ELF-1 (cell line): ENCODE data around the gene HRH2.
"Not testable (repeated sequence)": the region's sequence is repeated elsewhere in the genome, so short reads cannot be mapped to it uniquely, and the experiment has no call there.

Source experiments
- DNase-seq: peaks from one replicate; pipeline ENCODE4 v3.0.0-alpha.2; 2016; ENCODE audit warnings: low read depth, low spot score

Gene HRH2

DNA sequence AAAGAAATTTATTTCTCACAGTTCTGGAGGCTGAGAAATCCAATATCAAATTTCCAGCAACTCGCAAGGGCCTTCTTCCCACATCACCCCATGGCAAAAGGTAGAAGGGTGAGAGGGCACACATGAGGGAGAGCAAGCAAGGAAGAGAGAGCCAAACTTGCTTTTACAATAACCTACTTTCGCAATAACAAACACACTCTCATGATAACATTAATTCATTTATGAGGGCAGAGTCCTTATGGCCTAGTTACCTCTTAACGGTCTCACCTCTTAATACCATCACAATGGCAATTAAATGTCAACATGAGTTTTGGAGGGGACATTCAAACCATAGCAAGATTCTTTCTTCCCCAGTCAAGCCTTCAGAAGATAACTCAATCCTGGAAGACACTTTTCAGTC is 11.6 kb upstream of the HRH2 start:
- DNase-seq, result no peak

DNA sequence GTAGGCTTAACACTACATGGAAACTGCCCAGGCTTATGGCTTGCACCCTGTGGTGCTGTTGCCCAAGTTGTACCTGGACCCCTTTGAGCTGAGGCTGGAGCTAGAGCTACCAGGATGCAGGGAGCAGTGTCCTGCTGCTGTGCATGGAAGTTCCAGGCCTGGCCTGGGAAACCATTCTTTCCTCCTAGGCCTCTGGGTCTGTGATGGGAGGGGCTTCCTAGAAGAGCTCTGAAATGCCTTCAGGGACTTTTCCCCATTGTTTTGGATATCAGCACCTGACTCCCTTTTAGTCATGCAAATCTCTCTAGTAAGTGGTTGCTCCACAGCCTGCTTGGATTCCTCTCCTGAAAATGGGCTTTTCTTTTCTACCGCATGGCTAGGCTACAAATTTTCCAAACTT is 7.9 kb upstream of the HRH2 start:
- peak; percentile 57 for DNase-seq

DNA sequence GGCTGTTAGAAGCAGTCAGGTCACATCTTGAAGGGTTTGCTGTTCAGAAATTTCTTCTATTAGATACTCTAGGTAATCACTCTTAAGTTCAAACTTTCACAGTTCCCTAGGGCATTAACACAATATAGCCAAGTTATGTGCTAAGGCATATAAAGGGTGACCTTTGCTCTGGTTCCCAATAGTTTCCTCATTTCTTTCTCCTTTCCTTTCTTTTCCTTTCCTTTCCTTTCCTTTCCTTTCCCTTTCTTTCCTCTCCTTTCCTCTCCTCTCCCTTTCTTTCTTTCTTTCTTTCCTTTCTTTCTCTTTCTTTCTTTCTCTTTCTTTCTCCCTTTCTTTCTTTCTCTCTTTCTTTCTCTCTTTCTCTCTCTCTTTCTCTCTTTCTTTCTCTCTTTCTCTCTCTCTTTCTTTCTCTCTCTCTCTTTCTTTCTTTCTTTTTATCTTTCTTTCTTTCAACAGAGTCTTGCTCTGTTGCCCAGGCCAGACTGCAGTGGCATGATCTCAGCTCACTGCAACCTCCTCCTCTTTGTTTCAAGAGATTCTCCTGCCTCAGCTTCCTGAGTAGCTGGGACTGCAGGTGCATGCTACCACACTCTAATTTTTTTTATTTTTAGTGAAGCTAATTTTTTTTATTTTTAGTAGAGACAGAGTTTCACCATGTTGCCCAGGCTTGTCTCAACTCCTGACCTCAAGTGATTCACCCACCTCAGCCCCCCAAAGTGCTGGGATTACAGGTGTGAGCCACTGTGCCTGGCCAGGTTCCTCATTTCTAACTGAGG is 7.3 kb upstream of the HRH2 start:
- DNase-seq, result not testable (repeated sequence)

DNA sequence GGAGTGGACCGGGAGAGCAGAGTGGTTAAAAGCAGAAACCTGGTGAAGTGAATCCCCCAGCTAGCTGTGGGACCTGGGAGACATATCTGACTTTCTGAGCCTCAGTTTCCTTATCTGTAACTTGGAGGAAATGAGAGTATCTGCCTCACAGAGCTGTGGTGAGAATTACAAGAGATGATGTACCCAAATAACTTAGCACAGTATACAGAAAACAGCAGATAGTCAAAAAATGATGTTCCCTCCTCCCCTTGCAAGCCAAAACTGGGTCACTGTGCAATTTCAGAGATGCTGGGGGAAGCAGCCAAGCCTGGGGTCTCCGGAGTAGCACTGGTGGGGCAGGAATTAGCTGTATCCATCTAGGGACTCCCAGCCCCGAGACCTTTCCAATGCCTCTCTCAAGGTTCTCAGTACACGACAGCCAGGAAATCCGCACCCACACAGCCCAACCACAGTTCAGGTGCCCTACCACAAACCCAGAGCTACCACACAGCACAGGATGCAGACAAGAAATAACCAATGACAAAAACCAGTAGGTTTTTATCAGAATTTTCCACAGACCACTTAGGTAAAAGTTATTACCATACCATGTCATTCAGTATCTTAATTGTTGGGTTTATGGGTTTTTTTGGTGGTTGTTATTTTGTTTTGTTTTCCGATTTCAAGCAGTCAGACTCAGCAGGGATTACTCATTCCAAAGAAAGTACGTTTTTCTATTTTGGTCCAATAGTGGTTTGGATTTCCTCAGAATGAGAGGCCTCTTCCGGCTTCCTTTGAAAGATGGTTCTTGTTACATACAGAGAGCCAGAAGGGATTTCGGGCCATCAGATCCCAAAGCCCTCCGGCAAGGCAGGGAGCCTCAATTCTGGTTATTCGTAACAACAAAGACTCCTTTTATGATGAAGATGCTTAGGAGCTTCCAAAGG is 4.9 kb upstream of the HRH2 start:
- no peak for DNase-seq

DNA sequence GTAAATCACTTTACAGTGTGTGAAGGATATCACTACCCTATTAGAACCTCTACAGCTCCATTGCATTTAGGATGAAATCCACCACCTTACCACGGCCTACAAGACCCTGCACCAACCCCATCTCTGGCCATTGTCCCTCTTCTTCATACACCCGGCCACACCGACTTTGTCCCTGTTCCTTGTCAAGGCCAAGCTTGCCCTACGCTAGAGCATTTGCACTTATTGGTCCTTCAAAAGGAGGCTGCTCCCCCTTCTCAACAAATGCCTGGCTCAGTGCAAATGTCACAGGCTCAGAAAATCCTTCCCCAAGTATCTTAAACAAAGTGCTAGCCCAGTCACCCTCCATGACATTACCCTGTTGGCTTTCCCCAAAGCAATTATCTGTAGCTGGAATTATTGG is 4.1 kb upstream of the HRH2 start:
- no peak for DNase-seq

DNA sequence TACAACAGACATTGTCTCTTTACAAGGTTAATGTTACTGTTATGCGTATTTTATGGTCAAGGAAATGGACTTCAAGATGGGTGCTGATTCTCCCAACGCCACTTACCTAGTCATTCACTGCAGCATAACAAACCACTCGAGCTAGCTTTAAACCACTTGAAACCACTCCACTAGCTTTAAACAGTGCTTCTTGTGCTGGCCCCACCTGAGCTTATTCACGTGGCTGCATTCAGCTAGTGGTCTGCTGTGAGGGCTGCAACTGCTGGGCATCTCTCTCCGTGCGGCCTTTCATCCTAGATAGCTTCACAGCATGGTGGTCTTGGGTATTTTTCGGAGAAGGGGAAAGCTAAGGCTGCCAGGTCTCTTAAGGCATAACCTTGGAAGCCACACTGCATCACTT is 3.5 kb upstream of the HRH2 start:
- no peak for DNase-seq

DNA sequence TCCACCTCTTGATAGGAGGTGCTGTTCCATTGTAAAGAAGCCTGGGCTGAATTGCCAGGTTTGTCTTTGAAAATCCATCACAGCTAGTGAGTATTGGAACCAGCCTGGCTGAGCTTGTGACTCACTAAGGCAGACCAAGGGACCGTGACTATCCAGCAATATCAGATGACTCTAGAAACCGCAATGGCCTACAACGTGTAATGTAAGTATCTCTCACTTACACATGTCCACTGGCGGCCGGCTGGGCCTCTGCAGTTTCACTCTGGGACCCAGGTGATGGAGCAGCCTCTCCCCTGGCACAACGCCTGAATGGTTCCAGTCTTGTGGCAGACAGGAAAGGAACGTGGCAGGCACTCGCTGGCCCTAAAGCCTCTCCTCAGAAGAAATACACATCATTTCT is 3.1 kb upstream of the HRH2 start:
- no peak for DNase-seq

DNA sequence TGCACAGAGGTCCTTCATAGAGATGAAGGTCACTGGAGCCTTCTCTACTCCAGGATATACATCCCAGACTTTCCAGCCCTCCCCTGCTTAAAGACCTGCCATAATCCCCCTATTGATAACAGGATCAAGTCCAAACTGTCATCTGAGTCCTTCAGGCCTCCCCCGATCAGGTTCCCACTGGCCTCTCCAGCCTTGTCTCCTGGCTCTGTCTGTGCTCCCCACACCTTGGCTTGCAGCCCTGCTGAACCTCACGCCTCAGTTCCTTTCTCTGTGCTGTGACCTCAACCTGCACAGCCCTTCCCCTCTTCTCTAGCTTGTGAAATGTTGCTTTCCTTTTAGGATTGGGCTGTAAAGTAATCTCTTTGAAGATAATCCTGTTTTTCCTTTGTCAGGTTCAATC is 2.5 kb upstream of the HRH2 start:
- DNase-seq, result no peak

DNA sequence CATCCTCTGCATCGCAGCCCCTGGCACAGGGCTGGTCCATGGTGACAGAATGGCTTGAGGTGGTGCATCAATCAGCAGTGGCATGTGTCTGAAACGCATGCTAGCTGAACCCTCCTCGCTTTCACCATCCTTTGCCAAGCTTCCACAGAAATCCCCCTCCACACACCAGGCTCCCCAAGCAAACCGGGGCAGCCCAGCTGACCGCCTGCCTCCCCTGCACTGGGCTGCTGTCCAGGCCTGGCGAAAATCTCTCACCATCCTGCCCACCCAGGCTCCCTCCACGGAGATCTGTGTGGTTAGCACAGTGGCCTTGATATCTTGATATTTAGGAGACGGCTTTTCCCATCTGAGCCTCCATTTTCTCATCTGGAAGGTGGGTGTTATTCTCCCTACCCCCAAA is 905 bp upstream of the HRH2 start:
- DNase-seq, result no peak

DNA sequence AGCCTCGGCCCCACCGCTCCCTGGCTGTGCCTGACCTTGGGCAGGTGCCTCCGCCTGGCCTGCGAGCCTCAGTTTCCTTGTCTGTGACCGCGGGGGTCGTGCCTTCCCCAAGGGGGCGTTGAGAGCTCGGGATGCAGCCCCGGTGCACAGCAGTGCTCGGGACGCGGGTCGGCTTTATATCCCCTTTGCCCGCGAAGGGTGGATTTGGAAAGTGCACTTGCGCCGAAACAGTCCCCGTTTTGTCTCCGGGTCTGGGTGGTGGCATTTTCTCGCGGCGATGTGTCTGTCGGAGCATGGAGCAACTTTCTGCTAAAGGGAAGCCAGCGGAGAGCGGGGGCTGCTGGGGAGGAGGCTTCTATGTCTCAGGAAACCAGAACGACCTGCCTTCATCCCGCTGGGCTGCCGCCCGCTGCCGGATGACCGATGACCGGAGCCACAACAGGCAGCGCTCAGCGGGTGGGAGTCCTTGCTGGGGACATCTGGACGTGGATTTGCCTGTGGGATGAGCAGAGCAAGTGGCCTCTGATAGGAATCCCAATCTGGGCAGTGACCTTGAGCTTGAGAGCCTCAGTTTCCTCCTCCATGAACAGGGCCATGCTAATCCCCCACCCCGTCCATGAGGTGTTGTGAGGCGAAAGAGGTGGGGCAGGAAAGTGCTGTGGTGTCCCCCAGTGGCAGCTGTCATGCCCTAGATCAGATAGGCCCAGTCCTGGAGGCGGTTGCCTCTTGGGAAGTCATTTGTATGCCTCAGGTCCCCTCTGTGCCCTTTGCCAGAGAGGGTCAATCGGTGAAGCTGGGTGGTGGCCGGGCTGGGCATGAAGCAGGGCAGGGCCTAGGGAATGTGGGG is 651 bp downstream of the HRH2 start:
- DNase-seq, result peak; percentile 70

DNA sequence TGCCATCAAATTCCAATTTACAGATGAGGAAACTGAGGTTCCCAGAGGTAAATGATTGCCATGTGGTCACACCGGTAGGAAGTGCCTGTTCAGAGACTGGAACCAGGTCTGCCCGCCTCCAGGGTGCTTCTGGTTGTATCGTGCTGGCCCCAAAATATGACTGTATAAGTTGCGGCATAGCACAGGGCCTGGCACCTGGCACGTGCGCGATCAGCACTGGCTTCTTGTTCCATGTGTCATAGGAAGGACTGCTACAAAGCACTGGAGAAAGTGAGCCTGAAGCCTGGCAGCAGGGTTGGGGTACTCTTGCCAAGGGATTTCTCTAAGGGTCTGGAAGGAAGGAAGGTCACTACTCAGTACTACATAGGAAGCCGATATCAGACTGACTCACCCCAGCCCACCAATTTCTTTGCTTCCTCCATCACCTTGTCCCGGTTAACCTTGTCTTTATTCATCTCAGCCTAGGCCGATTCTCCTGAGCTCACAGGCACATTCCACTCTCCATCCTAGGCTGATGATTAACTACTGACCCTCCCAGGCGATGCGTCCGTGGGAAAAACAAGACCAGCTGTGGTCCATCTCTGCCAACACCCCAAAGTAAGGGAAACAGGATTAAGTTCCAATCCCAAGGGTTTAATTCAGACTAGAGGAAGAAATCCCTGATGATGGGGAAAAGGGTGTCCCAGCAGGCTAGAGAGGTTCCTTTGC is 1.8 kb downstream of the HRH2 start:
- no peak for DNase-seq

DNA sequence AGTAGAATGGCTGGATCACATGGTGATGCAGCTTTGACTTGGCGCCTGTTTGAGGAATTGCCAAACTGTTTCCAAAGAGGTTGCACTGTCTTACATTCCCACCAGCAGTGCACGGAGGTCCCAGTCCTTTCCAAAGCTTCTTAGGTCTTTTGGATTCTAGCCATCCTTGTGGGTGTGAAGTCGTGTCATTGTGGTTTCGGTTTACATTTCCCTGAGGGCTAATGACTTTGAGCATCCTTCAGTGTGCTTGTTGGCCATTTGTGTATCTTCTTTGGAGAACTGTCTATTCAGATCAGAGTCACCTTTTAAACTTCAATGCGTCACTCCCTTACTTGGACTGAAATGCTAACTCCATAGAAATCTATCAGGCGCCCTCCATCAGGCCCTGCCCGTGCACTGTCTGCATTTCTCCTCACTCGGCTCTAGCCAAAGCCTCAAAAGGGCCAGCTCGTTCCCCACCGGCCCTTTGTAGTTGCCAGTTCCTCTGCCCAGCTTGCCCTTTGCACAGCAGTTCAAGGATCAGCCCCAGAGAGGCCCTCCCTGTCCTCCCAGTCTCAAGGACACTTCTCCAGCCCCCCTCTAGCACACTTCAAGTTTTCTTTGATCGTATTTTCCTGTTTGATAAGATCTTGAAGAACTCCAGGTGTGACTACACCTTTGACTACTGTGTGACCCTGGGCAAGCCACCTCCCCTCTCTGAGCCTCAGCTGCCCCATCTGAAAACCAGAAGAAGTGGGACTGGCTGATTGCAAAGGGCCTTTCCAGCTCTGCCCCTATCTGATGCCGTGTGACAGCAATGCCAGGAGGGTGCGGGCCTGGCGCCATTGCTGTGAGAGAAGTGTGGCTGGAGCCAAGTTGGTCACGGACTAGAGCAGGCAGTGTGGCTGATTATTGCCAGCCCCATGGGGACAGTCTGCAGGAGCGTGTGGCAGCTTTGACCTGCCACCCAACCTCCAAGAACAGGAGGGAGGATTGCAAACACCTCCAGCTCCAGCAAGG is 5.6 kb downstream of the HRH2 start:
- peak; percentile 11 for DNase-seq

DNA sequence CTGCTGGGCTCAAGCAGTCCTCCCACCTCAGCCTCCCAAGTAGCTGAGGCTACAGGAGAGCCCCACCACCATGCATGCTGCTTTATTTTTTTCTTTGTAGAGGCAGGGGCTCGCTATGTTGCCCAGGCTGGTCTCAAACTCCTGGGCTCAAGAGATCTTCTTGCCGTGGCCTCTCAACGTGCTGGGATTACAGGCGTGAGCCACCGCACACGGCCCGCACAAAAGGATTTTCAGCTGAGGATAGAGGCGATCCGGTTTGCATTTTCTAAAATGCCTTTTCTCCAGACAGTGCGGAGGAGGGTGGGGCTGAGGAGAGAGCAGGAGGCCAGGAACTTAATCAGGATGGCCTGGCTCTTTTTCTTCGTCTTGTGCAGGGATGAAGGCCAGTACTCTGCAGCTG is 6.9 kb downstream of the HRH2 start:
- no peak for DNase-seq

DNA sequence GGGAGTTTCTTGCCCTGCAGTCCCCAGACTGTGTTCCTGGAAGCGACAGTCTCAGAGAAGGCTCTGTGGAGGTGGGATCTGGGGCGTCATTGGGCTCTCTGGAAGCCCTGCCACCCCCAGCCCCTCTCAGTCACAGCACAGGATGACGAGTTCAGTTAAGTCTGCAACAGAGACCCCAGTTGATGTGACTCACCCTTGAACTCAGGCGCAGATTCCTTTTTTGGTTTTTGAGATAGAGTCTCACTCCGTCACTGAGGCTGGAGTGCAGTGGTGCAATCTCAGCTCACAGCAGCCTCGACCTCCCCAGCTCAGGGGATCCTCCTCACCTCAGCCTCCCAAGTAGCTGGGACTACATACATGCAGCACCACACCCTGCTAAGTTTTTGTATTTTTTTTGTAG is 8.3 kb downstream of the HRH2 start:
- no peak for DNase-seq

DNA sequence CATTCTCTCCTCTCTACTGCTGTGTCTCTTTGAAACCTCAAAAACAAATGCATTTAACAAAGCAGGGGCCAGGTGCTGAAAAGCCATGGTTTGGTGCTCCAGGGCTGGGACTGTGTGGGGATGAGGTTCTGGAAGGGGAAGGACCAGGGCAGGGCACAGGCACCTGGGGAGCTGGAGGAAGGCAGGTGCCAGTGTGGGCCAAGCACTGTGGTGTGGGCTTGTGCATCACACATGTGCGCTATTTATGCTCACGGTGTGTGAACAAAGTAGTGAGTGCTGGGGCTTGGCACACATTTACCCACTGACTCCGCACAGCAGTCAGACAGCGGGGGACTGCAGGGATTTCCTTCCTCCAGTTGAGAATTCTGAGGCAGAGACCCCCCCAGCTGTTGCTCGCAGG is 10.1 kb downstream of the HRH2 start:
- DNase-seq, result no peak

DNA sequence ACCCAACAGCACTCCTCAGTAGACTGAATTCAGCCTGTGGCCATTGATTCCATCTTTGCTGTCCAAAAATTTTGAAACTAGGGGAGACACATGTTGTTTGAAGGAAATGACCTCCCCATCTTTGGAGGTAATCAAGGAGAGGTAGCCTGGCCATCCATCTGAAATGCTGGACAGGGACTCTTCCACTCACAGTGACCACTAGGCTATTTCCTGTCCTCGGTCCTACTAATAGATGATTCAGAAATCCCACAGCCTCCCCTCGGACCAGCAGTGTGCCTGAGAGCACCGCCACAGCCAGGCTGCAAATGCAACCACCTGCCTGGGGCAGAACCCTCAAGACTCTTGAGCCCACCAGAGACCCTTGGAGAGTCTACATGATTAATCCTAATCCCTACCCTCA is 12.5 kb downstream of the HRH2 start:
- DNase-seq, result no peak

DNA sequence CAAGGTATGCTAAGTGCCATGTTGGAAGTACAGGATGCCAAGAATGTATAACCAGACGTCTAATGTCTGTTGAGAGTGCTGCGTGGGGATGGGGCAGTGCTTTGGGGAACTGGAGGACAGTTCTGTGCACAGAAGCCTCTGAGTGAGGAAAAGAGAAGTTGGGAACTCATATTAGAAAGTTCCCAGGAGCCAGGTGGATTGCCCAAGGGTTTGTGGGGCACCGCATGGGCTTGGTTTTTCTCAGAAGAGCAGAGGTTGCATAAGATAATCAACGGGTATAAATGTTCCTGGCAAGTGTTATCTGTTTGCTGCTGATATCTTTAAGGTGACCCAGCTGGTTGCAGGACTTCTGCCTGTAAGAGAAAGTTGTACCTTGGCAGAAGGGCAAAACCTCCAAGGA is 13.1 kb downstream of the HRH2 start:
- no peak for DNase-seq

DNA sequence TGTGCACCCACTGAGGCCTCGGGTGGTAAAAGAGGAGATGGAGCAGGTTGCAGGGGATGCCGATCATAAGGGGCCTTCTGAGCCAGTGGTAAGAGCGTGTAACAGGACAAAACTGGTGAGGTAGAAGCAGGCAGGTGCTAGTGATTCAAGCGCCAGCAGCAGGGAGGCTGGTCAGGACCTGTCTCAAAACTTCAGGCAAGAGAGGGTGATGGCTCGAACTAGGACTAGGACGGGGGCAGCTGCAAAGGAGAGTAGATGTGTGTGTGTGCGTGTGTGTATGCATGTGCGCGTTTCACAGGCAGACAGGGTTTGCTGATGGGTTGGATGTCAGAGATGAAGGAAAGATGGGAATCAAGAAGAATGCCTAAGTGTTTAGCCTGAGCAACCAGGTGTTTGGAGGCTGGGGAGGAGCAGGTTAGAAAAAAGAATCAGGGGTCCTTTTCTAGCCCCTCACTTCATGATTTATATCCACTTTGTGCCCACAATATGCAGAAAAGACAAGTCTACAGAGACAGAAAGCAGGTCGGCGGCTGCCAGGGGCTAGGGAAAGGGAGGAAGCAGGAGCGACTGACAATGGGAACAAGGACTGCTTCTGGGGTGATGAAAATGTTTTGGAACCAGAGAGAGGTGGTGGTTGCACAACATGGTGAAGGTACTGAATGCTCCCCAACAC is 15.2 kb downstream of the HRH2 start:
- no peak for DNase-seq

DNA sequence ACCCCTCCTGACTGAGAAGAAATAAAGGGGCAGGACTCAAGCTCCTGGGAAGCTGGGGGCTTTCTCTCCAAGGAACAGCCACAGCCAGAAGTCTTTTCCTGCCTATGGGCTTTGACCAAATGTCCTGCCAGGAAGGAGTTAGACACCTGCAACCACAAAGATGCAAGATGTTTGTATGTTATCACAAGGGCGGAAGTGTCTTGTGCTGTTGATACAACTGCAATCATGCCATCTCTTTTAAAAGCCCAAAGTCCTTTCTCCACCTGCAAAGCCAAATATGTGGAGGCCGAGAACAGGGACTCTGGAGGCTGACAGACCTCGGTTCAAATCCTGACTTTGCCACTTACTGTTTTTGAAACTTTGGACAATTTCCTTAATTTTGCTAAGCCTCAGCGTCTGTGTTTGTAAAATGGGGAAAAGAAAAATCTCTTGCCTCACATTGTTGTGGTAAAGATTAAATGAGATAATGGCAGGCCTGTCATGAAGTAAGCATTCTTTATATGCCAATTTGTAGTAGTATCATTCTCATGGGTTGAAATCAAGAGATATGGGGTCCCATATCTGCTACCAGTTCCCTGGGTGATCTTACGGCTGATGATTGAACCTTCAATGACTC is 17.0 kb downstream of the HRH2 start:
- no peak for DNase-seq
